ENCODE results near the gene SCN5A.

SCN5A gene

DNA sequence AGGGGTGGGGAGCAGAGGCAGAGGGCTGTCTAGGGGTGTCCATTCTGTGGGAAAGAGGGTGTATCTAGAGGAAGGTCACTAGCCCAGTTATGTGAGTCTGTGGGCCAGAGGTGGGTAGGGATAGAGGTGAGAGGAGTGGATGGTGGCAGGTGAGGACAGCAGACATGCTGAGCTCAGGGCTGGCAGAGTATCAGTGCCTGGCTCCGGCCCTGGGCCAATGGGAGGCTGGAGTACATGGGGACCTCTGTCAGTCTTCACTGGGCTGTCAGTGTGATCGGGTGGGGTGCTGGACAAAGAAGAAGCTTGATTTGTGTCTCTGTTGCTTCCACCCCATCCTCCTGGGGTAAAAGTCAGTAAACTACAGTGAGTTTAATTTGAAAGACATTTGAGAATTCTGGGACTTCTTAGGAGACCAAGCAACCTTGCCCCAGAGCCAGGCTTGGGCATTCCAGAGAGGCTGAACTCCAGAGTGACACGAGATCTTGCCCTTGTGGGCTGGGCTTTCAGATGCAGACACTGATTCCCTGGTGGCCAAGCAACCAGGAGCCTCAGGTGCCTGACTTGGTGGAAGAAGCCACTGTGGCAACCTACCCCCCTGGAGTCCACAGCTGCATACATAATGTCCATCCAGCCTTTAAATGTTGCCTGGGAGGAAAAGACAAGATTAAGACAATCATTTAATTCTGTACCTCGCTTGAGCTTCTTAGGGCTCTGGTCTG is 92.7 kb downstream of the SCN5A start:
- DNase-seq: no peak

DNA sequence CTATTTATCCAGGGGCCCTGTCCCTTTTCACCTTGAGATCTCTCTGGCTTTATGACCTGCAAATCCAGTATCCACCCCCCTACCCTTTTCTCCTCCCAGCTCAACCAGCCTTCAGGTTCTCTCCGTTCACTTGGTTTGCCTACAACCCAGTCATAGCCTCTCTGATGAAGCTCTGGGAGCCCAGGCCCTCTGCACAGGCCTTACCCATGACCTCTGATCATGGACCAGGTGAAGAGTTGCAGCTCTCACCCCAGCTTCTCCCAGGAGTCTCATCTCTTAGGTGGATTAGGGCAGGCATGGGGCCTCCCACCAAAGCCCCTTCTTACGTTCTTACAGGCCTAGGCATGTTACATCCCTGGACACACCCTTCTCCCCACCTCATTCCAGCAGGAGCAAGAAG is 93.6 kb downstream of the SCN5A start:
- DNase-seq: no peak

DNA sequence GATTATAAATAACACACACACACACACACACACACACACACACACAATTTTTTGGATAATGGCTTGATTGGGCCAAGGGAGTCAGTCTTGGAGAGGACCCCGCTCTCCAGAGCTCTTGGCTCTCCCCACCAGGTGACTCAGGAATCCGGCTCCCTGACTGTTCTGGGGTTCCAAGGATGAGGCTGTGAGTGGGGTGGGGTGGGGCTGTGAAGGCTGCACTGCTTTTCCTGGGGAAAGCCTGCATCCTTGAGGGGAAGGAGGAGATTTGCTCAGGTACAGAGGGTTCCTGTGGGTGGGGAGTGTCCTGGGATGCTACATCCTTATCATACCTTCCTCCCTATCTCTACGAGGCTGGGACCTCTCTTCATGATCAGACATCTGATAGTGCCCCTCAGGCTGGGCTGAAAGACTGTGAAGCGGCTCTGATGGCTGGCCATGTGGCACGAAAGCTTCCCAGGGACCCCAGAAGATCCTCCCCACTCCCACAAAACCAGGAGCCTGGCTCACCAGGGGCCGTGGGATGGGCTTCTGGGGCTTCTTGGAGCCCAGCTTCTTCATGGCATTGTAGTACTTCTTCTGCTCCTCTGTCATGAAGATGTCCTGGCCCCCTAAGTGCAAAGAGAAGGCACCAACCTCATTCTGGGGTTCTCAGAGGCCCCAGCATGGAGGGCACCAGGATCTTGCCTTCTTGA is 94.2 kb downstream of the SCN5A start:
- DNase-seq: no peak

DNA sequence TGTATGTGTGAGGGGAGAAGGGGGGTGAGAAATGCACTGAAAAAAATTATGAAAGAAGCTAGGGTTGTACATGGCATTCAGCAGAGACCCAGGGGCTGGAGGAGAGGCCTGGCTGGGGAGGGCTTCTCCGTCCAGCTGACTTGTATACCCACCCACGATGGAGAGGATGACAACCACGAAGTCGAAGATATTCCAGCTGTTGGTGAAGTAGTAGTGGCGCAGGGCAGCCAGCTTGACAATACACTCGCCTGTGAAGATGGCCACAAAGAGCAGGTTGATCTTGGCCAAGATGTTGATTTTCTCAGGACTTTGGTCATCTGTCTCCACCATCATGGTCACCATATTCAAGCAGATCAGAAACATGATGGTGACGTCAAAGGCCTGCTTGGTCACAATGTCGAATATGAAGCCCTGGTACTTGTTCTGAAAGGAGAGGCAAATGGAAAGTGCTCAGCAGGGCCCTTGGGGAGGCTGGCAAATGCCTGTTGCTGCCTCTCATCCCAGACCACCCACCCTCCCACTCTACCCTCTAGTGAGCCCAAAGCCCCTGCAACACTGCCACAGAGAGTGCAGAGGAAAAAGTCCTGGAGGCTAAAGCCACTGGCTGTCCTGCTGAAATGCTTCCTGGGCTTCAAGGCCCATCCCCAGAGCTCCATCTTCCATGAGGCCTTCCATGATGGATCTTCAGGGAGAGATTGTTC is 95.2 kb downstream of the SCN5A start:
- no peak for DNase-seq

DNA sequence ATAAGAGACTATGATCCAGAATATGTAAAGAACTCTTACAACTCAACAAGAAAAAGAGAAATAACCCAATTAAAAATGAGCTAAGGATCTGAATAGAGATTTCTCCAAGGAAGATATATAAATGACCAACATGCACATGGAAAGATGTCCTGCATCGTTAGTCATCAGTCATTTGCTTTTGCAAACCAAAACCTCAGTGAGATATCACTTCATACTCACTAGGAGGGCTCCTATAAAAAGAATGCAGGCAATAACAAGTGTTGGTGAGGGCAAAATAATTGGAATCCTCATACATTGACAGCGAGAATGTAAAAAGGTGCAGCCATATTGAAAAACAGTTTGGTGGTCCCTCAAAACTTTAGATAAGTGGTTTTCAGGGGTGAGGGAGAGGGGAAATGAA is 96.4 kb downstream of the SCN5A start:
- no peak for DNase-seq

DNA sequence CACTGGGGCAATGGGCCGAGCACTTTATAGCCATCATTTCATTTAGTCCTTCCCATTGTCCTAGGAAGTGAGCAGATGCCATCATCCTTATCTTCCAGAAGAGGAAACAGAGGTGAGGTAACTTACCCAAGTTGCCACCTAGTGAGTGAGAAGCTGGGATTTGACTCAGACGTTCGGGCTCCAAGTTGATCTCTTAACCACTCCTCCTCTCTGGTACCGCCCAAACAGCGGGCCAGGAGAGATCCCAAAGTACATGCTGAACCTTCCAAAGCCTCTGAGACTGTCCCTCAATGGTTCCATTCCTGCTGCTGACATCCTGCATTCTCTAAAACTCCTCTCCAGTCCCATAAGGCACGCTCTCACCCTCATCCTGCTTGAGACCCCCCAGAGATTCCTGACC is 97.1 kb downstream of the SCN5A start:
- no peak for DNase-seq

DNA sequence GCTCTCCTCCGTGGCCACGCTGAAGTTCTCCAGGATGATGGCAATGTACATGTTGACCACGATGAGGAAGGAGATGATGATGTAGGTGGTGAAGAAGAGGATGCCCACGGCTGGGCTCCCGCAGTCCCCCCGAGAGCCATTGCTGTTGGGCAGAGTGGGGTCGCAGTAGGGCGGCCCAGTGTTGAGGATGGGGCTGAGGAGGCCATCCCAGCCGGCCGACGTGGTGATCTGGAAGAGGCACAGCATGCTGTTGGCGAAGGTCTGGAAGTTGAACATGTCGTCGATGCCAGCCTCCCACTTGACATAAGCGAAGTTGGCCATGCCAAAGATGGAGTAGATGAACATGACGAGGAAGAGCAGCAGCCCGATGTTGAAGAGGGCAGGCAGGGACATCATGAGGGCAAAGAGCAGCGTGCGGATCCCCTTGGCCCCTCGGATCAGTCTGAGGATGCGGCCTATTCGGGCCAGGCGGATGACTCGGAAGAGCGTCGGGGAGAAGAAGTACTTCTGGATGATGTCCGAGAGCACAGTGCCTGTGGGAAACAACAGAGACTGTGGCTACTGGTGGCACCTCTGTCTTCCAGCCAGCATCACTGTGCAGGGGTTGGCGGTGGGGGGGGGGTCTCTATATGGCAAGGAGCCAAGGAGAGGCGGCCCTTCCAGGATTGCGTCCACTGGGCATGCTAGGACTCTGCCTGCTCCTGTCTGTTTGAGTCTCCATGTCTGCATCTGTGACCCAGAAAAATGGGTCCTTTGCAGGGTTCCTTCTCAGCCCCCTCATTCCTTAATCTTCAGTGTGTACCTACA is 98.3 kb downstream of the SCN5A start:
- DNase-seq: no peak

DNA sequence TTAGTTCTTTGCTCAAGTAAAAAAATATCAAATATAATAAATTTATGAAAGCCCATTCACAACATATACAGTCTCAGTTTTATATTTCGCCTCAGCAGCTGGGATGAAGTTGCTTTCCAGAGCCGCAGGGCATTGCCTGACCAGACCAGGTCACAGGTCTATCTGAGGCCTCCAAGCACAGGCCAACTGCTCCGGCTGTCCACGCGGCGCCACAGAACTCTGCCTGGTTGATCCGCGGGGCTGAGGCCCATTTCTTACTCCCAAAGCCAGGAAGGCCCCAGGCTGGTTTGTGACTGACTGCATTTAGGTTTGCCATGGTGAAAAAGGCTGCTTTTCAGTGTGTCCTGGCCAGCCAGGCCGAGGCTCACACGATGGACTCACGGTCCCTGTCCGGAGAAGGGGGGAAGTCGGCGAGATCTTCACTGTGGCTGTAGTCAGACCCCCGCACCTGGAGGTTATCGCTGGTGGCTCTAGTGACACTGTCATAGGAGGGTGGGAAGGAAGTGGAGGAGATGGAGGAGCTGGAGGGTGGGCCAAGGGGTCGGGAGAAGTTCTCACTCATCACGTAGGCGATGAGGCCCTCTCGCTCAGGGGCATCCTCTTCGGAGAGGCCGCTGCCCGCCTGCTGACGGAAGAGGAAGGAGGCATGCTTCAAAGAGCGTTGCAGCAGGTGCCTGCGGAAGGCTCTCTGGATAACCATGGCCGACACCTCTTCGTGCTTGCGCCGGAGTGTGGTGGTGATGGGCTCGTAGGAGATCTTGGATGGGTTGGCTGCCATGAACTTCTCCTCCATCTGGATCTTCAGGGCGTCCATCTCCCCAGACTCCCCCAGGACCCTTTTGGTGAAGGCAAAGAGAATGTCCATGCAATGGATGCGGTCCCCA is 99.3 kb downstream of the SCN5A start:
- no peak for DNase-seq

DNA sequence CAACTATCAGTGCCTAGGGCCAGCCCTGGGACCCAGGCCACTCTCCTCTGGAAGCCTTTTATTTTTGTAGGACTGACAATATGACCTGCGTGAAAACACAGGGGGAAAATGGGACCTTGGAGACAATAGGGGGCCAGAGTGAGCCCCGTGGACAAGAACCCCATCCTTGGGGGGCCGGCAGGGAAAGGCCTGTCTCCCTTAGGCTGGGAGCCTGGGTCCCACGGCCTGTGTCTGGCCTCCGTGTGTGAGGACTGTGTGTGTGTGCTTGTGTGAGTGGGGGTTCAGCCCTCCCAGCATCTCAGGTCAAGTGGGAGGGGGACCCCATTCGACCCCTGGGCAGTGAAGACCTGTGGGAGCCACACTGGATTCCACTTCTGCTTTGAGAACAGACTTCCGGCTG is 100.0 kb downstream of the SCN5A start:
- DNase-seq: no peak

DNA sequence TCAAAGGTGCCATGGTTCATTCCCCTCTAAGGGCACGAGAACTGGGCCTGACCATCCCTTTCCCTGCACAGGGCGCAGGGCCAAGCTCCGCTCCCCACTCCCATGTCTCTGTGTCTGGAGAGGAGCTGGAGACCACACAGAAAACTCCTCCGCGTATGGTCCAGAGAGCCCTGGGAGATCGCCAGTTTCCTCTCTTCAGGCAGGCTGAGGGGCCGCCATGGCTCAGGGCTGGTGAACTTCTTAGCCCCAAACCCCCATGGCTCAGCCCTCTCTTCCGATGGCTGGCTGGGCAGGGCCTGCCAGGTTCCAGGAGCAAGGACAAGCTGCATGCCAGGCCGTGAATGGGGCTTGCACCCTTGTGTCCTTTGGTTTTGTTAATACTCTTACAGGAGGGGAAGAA is 100.4 kb downstream of the SCN5A start:
- DNase-seq: no peak

DNA sequence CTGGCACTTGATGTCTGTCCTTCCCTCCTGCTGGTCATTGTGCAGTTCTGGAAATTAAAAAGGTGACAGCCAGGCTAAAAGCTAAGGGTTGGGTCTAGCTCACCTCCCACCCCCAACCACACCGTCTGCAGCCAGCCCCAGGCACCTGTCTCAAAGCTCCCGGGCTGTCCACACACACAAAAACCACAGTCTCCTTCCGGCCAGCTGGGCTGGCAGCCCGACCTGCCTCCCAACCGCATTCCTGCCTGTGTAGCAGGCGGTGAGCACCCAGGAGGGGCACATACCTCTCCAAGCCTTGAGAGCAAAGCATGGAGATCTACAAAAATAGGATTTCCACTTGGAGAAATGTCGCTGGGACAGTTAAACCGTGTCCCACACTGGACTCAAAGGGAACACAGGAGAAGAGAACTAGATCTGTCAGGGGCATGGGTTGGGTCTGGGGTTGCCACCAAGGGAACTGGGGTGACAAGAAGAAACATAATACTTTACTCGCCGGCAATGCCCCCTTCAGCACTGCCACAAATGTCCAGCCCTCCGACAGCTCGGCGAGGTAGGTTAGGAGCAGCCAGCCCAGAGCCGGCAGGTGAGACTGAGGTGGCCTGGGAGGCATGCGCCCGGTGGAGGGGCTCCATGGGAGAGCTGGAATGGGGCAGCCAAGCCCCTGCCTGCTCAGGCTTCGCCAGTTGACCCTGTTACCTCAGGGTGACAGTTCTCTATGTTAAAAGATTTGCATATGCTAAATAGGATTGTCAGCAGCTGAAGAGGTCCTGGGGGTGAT is 101.1 kb downstream of the SCN5A start:
- no peak for DNase-seq

DNA sequence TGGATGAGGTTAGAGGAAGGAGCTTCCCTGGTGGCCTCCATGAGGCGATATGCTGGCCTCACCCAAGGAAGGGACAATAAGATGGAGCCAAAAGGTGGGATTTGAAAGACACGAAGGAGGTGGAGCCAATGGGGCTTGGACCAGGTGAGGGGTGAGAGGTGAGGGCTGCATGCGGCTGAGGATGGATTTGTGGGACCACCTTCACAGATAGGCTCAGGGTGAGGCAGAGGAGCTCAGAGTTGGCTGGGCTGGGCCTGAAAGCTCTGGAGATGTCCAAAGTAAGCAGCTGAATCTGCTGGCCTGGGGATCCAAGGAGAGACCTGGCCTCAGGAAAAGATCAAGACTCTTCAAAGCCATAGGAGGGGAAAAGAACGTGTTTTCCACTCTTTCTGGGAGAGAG is 103.5 kb downstream of the SCN5A start:
- no peak for DNase-seq

DNA sequence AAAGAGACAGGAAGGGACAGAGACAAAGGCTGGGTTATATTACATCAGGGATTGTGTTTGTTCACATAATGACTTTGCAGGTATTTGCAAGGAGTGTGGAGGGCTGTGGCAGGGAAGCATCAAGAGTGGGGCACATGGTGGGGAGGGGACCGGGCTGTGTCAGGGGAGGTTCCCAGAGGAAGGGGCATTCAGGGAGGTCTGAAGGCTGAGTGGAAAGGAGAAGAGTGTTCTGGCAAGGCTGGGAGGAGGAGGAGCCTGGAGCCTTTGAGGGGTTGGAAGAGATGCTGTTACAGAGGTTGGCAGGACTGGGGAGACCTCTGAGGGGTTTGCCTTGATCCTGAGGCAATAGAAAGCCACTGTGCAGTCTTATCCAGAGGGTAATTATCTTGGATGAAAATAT is 103.9 kb downstream of the SCN5A start:
- no peak for DNase-seq

DNA sequence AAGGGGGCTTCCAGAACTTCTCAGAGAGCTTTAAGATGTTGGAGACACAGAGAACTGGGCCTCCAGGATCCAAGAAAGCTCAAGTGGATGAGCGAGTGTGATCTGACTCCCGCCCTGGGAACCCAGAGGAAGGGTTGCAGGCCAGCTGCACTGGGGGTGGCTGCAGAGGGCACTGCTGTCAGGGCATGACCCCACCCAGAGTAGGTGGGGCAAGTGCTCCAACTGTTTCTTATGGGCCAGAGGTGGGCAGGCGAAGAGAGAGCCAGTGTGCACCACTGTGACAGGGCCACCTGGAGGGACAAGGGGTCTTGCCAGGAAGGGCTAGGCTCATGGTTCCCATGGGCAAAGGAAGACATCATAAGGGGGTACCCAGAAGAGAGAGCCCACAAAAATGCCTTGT is 104.6 kb downstream of the SCN5A start:
- no peak for DNase-seq

DNA sequence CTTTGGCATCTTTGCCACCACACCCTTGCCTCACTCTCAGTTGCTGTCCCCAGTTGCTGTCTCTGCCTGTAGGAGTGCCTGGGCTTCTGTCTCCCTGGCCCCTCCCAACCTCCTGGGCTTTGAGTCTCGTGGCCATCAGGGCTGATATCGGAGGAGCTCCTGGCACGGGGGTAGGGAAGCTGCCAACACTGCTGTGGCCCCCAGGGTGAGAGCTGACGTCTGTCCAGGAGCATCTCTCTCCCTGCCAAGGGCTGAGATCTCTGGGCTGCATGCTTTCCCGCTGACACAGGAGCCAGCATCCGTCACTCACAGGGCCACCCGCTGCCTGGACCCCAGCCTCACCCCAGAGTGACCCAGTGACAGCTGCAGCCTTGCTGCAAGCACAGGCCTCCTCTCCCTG is 105.9 kb downstream of the SCN5A start:
- DNase-seq: no peak

DNA sequence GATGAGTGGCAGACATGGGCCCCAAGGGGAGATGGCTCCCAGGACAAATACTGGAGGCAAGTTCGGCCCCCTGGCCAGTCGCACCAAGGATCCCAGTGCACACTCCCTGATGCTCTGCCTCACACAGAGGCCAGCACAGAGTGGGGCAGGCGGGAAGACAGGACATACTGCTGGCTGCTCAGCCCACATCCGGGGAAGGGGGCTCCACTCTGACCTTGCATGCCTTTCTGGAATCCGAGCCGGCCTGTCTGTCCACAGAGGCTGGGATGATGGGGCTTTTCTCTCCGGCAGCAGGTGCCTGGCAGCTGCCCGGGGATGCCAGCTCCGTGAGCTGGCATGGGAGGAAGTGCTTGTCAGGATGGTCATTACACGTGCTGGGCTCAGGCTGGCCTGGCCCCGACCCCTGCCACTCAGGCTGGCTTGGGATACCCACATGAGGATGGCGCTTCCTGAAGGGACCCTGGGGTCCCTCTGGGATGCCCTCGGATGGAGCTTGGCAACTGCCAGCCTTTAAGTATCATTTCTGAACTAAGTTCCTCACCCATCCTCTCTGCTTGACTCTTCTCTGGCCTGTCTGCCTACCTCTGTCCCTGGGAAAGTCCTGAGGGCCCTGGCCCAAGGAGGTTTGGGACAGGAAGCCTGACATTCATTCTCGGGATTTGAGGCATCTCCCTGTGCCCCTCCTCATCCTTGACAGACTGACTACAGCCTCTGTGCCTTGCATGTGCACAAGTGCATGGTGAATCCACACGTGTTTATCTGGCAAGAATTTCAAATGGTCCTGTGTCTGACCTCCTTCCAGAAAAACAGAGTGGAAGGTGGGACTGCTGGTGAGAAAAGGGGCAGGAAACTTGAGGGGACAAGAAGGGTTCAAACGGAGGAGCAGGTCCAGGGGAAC is 106.8 kb downstream of the SCN5A start:
- DNase-seq: no peak

DNA sequence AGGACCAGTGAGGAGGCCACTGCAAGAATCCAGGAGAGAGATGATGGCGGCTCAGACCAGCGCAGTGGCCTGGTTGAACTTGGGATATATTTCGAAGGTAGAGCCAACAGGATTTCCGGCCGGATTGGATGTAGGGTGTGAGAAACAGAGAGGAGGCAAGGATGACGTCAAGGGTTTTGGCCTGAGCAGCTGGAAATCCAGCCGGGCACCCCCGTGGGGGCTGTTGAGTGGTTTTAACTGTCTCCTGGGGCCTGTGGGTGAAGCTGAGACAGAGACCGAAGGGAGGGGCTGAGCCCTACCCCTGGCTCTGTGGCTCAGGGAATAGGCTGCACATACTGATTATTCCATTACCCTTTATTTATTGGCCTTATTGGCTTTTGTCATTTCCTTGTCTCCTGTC is 107.7 kb downstream of the SCN5A start:
- DNase-seq: no peak

DNA sequence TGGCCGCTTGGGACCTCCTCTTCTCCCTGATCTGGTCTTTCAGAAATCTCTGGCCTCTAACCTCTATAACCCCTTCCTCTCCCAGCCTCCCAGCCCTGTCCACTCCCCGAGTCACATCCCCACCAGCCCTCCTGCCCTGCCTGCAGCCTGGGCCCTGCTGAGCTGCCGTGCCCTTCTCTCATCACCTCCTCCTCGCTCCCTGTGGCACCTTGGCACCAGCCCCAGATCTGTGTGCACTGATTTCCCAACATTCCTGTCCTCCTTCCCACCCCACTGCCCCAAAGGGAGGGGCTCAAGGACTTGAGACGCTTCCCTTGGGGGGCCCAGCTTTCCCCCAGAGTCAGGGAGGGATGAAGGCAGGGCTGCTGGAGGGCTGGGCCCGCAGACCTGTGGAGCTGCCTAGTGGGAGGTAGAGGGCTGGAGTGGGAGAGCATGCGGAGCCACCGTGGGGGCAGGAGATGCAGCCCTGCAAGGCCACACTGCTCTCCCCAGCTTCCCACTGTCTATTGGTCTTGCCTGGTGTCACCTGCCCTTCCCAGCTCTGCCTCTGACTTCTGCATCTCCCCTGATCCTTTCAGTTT is 110.6 kb downstream of the SCN5A start:
- no peak for DNase-seq

DNA sequence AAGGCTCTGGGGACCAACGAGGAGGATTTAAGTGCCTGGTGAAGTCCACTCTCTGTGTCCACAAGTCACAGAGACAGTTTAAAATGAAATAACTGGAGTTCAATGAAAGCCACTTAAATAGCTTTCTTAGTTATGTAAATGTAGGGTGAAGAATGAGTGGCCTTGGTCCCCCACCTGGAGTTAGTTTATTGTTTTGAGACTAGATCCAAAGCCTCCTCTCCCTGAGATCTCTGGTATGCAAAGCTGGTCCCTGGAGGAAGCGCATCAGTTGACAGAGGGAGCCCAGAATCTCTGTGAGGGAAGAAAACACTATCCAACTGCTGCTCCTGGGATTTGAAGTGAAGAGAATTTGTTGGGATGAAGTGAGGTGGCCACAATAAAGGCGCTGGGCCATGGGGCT is 112.8 kb downstream of the SCN5A start:
- DNase-seq: no peak

DNA sequence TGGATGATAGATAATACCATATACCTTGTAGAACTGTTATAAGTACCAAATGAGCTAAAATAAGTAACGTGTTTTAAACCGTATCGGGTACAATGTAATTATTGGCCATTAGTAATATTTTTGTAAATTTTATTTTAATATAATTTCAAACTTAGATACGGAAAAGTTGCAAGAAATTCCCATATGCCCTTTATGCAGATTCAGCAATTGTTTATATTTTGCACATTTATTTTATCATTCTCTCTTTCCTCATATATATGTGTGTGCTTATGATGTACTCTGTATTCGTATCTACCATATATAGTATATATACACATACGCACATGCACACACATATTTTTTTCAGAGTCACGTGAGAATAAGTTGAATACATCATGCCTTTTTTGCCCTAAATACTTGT is 114.9 kb downstream of the SCN5A start:
- DNase-seq: no peak
